HG03439 (cell line): ENCODE measurements around the gene AIRE.
"Not testable (repeated sequence)": the region's sequence is repeated elsewhere in the genome, so short reads cannot be mapped to it uniquely, and the experiment has no call there.

Experiments
- ATAC-seq: cut with Tn5 transposase; IDR thresholded peaks from one replicate; pipeline ENCODE4 v1.9.1; 2021; ENCODE audit warnings: mild to moderate bottlenecking, moderate library complexity; ENCODE audit not compliant: unreplicated experiment

The AIRE gene

DNA sequence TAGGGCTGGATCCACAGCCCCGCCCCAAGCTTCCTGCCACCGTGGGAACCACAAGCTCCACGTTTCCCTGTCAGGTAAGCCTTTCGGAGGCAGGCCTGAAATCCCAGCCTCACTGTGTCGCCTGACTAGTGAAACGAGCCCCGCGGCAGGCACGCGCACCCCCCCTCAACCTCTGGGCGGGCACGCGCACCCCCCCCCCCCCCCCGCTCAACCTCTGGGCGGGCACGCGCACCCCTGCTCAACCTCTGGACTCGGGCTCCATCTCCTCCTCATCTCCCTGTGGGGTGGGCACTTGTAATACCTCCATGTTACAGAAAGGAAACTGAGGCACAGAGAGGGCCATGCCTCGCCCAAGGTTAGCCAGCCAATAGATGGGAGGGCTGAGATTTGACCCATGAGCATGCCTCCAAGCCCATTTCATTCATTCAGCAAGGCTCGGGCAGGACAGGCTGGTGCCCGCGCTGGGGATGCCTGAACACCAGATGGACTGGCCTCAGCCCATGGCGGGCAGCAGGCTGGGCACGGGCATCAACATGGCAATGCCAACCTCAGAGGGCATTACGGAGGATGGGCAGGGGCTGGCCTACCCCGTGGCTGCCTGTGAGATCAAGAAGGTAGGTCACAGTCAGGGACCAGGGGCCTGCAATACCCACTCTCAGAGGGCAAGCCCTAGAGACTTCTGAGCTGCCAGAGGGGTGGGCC, 48.8 kb downstream of the AIRE start:
- ATAC-seq: no peak

DNA sequence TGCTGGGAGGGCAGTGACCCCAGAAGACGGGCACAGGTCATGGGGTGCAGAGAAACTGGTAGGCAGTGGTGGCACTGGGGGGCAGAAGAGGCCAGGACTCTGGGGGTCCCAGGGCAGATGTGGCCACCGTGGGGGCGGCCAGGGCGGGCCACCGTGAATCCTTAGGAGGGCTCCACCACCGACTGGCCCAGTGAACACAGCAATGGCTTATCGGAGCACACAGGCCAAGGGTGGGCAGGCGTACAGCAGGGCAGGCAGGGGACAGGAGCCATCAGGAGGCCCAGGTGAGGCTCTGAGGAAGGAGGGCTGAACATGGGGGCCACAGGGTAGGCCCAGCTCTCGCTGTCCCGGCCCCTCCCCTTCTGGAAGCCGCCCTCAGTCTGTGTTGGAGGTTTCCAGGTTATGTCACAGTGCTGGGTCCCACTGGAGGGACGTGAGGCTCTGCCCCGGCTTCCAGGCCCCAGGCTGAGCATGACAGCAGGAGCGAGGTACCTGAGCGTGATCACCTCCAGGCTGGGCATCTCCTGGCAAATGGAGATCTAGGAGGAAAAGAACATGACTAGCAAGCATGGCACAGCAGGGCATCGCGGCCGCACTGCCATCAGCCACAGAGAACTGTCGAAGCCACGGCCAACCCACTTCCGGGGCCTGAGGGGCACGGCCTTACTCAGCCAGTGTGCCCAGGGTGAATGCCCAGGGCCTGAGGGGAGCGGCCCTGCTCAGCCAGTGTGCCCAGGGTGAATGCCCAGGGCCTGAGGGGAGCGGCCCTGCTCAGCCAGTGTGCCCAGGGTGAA, 49.8 kb downstream of the AIRE start:
- no peak for ATAC-seq

GRCh38 chr21:44337449-44337848, 51.8 kb downstream of the AIRE start:
- no peak for ATAC-seq

DNA sequence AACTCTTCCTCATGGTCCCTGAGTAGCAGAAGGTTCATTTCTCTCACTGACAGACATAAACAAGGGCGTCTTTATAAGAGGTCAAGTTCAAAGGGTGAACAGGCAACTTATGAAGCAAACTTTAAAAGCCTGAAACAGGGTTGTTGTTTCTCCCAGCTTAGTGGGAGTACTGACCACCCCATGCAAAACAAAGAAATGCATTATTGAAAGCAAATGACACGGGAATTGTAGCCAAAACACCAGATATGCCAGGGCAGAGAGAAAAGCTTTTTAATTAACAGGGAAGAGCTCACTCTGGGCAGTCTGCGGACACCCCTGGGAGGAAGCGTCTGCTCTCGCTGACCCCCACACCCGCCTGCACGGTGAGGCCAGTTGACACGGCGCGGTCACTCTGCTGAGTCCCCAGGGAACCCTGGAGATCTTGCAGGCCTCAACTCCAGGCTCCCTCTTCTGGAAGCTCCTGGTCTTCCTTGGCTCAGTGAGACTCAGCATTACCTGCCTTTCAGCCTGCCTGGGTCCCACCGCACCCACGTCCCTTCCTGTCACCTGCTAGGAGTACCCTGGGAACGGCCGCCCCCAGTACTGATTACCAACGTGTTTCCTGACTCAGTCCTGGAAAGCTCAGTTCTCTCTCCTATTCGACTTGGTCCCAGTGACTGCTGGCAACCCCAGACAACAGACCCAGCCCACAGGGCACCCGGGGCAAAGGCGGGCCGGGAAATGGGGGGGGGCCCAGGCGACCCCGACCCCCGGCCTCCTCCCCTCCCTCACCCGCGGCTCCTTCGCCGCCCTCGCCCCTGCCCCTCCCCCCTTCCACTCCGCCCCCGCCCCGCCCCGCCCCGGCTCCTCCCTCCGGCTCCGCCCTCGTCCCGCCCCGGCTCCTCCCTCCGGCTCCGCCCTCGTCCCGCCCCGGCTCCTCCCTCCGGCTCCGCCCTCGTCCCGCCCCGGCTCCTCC, 52.5 kb downstream of the AIRE start:
- no peak for ATAC-seq

GRCh38 chr21:44338971-44339910, 53.6 kb downstream of the AIRE start, which contains the start of gene CFAP410:
TSS of gene CFAP410 (minus strand) at chr21:44339390. CDS start at chr21:44339194, 196 bp downstream.
- peak; percentile 91 for ATAC-seq

DNA sequence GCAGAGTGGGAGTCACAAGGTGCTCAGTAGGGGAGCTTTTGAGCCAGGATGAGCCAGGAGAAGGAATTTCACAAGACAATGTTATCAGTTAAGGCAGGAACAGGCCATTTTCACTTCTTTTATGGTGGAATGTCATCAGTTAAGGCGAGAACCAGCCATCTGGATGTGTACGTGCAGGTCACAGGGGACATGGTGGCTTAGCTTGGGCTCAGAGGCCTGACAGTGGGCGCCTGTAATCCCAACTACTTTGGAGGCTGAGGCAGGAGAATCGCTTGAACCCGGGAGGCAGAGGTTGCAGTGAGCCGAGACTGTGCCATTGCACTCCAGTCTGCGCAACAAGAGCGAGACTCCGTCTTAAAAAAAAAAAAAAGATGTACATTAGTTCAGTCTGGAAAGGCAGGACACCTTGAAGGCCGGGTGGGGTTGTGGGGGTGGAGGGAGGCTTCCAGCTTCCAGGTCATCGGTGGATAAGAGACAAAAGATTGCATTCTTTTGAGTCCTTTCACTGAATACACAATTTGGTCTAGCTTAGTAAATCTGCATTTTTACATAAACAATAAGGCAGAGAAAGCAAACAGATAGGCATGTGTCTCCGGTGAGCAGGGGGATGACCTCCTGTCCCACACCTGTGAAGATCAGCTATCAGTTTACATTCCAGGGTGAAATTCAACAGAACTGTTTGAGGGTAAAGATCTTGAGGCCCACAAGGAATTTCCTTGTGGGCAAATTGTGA, 56.2 kb downstream of the AIRE start:
- not testable (repeated sequence) for ATAC-seq

GRCh38 chr21:44342981-44343380, 57.3 kb downstream of the AIRE start:
- not testable (repeated sequence) for ATAC-seq

DNA sequence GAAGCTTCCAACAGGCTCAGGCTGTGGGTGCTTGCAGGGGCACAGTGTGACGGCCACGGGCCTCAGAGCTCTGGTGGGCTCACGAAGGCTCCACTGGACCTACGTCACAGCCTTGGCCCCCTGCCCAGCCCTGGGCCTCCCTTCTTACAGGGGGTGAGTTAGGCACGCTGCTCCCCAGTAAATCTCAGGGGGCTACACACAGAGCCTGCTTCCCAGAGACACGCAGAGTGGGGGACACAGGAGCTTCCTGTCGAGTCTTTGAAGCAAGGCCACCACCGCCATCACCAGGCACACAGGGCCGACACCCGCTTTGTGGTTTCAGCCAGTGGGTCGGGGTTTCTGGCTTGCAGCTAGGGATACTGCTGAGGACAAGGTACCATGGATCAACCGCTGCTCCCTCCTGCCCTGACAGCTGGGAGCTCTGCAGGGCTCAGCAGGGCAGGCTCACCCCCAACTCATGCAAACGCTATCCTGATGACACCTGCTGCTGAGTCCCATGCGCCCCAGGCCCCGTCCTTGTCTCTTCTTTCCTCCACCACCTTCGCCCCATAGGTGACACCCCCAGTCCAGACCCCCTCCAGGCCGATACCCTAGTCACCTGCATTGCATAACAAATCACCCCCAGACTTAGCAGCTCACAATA, 59.0 kb downstream of the AIRE start:
- no peak for ATAC-seq

DNA sequence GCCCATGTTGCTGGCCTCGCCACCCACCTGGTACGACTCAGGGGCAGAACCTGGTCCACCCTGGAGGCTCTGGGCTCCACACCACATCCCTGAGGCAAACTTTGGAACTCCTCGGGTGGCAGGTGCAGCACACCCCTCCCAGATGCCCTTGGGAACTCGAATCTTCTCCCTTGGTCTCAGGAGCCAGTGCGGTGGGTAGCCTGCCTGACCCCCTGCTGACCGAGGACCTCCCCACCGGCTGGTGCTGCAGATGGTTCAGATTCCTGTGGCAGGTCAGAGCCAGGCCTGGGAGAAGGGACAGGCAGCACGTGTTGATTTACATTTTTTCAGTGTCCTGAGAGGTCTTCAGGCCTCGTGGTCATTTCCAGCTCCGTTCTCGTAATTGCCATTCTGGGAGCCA, 59.8 kb downstream of the AIRE start:
- no peak for ATAC-seq

DNA sequence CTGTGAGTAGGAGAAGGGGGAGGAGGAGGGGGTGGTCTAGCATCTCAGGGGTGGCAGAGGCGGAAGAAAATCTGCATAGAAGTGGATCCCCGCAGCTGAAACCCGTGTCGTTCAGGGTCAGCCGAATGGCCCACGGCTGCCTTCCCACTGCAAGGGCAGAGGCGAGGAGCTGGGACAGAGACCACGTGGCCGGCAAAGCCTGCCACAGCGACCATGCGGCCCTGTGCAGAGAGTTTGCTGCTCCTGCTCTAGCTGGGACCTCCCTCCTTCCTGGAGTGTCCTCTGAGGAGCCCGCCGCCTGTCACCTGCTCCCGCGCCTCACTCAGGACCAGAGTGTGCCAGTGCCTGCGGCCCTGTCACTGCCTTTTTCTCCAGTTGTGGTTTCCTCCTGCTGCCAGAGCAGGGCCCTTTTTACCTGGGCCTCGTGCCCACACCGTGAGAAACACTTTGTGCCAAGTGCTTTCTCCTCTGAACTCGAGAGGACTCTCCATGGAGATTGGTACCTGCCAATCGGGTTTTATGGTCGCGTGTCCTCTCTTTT, 62.3 kb downstream of the AIRE start:
- ATAC-seq: no peak
